A549 (cell line): Measurements from ENCODE around the gene XCL1. TPM values are rescaled to one million over a fixed set of nuclear protein-coding genes. Genes with fewer than 3 reads are reported as not detected.
"Not testable (repeated sequence)": the region's sequence is repeated elsewhere in the genome, so short reads cannot be mapped to it uniquely, and the experiment has no call there.

Experiments
- ATAC-seq, 2 experiments: fragments of 200-7000 bp in 1 of 2; fragments of >200 bp in 1 of 2; cut with Nextera tagmentation in 1 of 2; cut with Tn5 transposase in 1 of 2; 3 replicates each; pipeline versions ENCODE4 v1.8.0 to v1.9.1; 2018 to 2020; ENCODE audit warnings: mild to moderate bottlenecking in 1 of 2, moderate library complexity in 1 of 2
- CTCF ChIA-PET: fragments of 300-600 bp; sonication (Branson Sonifier 250); formaldehyde crosslinking; extraction: SDS; loops from one replicate; lab custom pipeline; 2021; ENCODE audit warnings: antibody characterized with exemption, inconsistent platforms; lab: Yijun Ruan, JAX
- POLR2A ChIA-PET: fragments of 350-600 bp; formaldehyde crosslinking; extraction: SDS; loops from one replicate; lab custom pipeline; 2021; ENCODE audit warnings: antibody characterized with exemption, inconsistent platforms; lab: Yijun Ruan, JAX
- DNase-seq, 2 experiments: peaks; one replicate each; pipeline versions ENCODE4 v3.0.0 to v3.0.0-alpha.2; 2011 to 2016; ENCODE audit warnings: low read depth in 1 of 2, low spot score in 1 of 2
- FAIRE-seq: peaks from 2 replicates; lab custom pipeline; 2011; peaks lifted over from hg19 to GRCh38; lab: Jason Lieb, UNC
- H3K27ac ChIP-seq, 2 experiments: fragments of >200 bp; sonication (Bioruptor Twin); formaldehyde crosslinking; 3 replicates each; pipeline ENCODE4 v1.5.1; 2016 to 2017
- H3K4me1 ChIP-seq: fragments of >200 bp; sonication (Bioruptor Twin); formaldehyde crosslinking; 3 replicates; pipeline ENCODE4 v1.6.1; 2016
- H3K4me2 ChIP-seq: fragments of >200 bp; sonication (Bioruptor Twin); formaldehyde crosslinking; 3 replicates; pipeline ENCODE4 v1.6.1; 2016
- H3K4me3 ChIP-seq: fragments of >200 bp; sonication (Bioruptor Twin); formaldehyde crosslinking; 3 replicates; pipeline ENCODE4 v1.5.1; 2016
- H3K9me3 ChIP-seq: fragments of >200 bp; sonication (Bioruptor Twin); formaldehyde crosslinking; 3 replicates; pipeline ENCODE4 v1.6.1; 2016
- CBX2 ChIP-seq: fragments of 200-600 bp; sonication (generic); IDR thresholded peaks from 2 replicates; pipeline ENCODE4 v1.6.1; 2016; ENCODE audit warnings: low read depth, mild to moderate bottlenecking, borderline replicate concordance
- CHD2 ChIP-seq: fragments of 150-350 bp; IDR thresholded peaks from 2 replicates; pipeline ENCODE4 v1.6.1; 2014; ENCODE audit warnings: low read length; ENCODE audit not compliant: partially characterized antibody
- EHF ChIP-seq: fragments of 250-450 bp; sonication (Bioruptor Pico); IDR thresholded peaks from 2 replicates; pipeline ENCODE4 v1.5.0; 2020; ENCODE audit warnings: mild to moderate bottlenecking
- EHMT2 ChIP-seq: fragments of 200-600 bp; sonication (generic); IDR thresholded peaks from 2 replicates; pipeline ENCODE4 v1.6.1; 2016; ENCODE audit warnings: antibody characterized with exemption, low read depth, mild to moderate bottlenecking, moderate library complexity
- FOXS1 ChIP-seq: fragments of 250-450 bp; sonication (Bioruptor Pico); IDR thresholded peaks from 2 replicates; pipeline ENCODE4 v1.5.0; 2020; ENCODE audit warnings: mild to moderate bottlenecking, moderate library complexity
- HDAC2 ChIP-seq: fragments of 200-600 bp; sonication (generic); IDR thresholded peaks from 2 replicates; pipeline ENCODE4 v1.6.1; 2016
- KDM5A ChIP-seq: fragments of 200-600 bp; sonication (generic); IDR thresholded peaks from 2 replicates; pipeline ENCODE4 v1.6.1; 2016; ENCODE audit warnings: antibody characterized with exemption, mild to moderate bottlenecking
- MAFK ChIP-seq: fragments of 450-650 bp; IDR thresholded peaks from 2 replicates; pipeline ENCODE4 v1.6.1; 2014; ENCODE audit not compliant: partially characterized antibody
- MYC ChIP-seq: IDR thresholded peaks from 2 replicates; pipeline ENCODE4 v1.6.1; 2012; ENCODE audit warnings: mild to moderate bottlenecking, inconsistent platforms, low read length, improper control_type of control experiment, borderline replicate concordance
- NR3C1 ChIP-seq: fragments of >200 bp; sonication (Bioruptor Twin); formaldehyde crosslinking; IDR thresholded peaks from 3 replicates; pipeline ENCODE4 v1.6.1; 2017
- TP53 ChIP-seq: fragments of 250-450 bp; sonication (Bioruptor Pico); IDR thresholded peaks from 2 replicates; pipeline ENCODE4 v1.5.0; 2021; ENCODE audit warnings: mild to moderate bottlenecking, moderate library complexity
- ZC3H11A ChIP-seq: fragments of 450-650 bp; IDR thresholded peaks from 2 replicates; pipeline ENCODE4 v1.6.1; 2014; ENCODE audit warnings: antibody characterized with exemption, mild to moderate bottlenecking
- ZNF302 ChIP-seq: fragments of 250-450 bp; sonication (Bioruptor Pico); IDR thresholded peaks from 2 replicates; pipeline ENCODE4 v1.9.0; 2021; ENCODE audit warnings: inconsistent platforms, mild to moderate bottlenecking, moderate library complexity
- WGBS: methylation state at CpG from one replicate; pipeline ENCODE4 v1.1.6; 2017; ENCODE audit errors: missing lambda C conversion rate; 5-methylcytosine and 5-hydroxymethylcytosine counted together
- polyA minus RNA-seq: library from RNA; depleted of rRNA, polyadenylated mRNA; stranded (reverse); fragments of >200 nt; gene quantifications from 2 replicates; pipeline ENCODE4 v1.2.3, GENCODE V29; 2011; rRNA and poly(A)+ RNA removed
- polyA plus RNA-seq, 4 experiments: library from polyadenylated mRNA; depleted of rRNA in 3 of 4; stranded (reverse); fragments of >200 nt; fragmentation: RNase III in 1 of 4; extraction: RNeasy Plus Mini Kit Qiagen cat#74134 plus additional on column Dnase treatment in 1 of 4; gene quantifications; 2 replicates in 3 of 4; 3 replicates in 1 of 4; pipeline ENCODE4 v1.2.3, GENCODE V29; 2011 to 2017
- TF ChIP-seq, protein P1 (sequence below): fragments of 200-600 bp; sonication (generic); IDR thresholded peaks from 2 replicates; pipeline ENCODE4 v1.6.1; 2016; ENCODE audit warnings: antibody characterized with exemption, mild to moderate bottlenecking, moderate library complexity
- TF ChIP-seq, protein P2 (sequence below): fragments of 450-650 bp; IDR thresholded peaks from 2 replicates; pipeline ENCODE4 v1.6.1; 2014; ENCODE audit warnings: antibody characterized with exemption
- TF ChIP-seq, protein P3 (sequence below): fragments of >200 bp; sonication (Bioruptor Twin); formaldehyde crosslinking; IDR thresholded peaks from 2 replicates; pipeline ENCODE4 v1.6.1; 2016
- TF ChIP-seq, protein P4 (sequence below): fragments of 150-350 bp; IDR thresholded peaks from 2 replicates; pipeline ENCODE4 v1.6.1; 2014; ENCODE audit warnings: low read depth, mild to moderate bottlenecking, low read length

The XCL1 gene, protein sequence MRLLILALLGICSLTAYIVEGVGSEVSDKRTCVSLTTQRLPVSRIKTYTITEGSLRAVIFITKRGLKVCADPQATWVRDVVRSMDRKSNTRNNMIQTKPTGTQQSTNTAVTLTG
- not detected in 2 replicates for polyA plus RNA-seq (2011; rRNA removed)
- polyA plus RNA-seq (2012; cell fraction: cytosol; rRNA removed), result not detected in 2 replicates
- polyA plus RNA-seq (2012; cell fraction: nucleus; rRNA removed), result 0.04 TPM in 1 of 2 replicates, not detected in the other
- polyA plus RNA-seq (2017; fragmentation: RNase III; extraction: RNeasy Plus Mini Kit Qiagen cat#74134 plus additional on column Dnase treatment), result not detected in 3 replicates
- not detected in 2 replicates for polyA minus RNA-seq

DNA sequence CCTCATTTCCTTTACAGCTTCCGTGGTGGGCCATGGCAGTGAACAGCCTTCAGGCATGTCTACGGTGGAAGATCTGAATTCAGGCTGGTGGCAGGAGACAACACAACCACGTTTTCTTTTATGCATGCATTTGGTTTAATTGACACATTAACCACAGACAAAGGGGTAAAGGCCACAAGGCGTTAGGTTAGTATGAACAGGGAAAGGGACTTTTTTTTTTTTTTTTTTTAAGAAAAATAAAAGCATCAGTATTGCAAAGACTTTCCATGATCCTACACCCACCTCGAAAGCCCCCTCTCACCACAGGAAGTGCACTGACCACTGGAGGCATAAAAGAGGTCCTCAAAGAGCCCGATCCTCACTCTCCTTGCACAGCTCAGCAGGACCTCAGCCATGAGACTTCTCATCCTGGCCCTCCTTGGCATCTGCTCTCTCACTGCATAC, at the start of gene XCL1:
XCL1 (plus strand) TSS at position 361 of the 444 bp plus-strand sequence; CDS start at position 394, 33 bp downstream.
- CTCF ChIA-PET, H3K9me3 ChIP-seq, POLR2A ChIA-PET, H3K4me1 ChIP-seq, FAIRE-seq, H3K4me3 ChIP-seq, ATAC-seq, H3K27ac ChIP-seq, DNase-seq, H3K4me2 ChIP-seq: not testable (repeated sequence)
- 40% methylated on average over 4 of the region's 6 CpGs for WGBS

DNA sequence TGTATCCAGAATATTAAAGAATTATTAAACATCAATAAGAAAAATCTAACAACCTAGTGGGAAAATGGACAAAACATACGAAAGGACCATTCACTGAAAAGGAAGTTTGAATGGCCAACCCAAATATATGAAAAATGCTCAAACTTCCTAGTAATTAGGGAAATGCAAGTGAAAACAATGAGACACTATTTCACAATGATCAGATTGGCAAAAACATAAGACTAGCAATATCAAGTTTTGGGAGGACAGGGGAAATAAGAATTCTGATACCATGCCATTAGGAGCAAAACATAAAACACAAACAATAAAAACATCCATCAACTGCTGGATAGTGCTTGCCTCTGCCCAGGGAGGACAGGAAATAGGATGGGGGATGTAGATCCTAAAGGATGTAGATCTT, 46.9 kb upstream of the XCL1 start:
- 80% methylated on average over 1 of the region's 1 CpG for WGBS
- H3K9me3 ChIP-seq, result no peaks in the 10 kb centered on the region
- no peak overlapping the region for H3K27ac ChIP-seq
- ATAC-seq (no peak), FAIRE-seq (peak; percentile 13), DNase-seq (no peak)
- POLR2A ChIA-PET, result no interaction called here
- H3K4me2 ChIP-seq, result no peak overlapping the region
- no peak overlapping the region for H3K4me3 ChIP-seq
- CTCF ChIA-PET, result no interaction called here
- no peaks in the 10 kb centered on the region for H3K4me1 ChIP-seq
- TF ChIP-seq KDM5A (no peak), EHMT2 (no peak), CBX2 (no peak)
- TF ChIP-seq, protein P1, sequence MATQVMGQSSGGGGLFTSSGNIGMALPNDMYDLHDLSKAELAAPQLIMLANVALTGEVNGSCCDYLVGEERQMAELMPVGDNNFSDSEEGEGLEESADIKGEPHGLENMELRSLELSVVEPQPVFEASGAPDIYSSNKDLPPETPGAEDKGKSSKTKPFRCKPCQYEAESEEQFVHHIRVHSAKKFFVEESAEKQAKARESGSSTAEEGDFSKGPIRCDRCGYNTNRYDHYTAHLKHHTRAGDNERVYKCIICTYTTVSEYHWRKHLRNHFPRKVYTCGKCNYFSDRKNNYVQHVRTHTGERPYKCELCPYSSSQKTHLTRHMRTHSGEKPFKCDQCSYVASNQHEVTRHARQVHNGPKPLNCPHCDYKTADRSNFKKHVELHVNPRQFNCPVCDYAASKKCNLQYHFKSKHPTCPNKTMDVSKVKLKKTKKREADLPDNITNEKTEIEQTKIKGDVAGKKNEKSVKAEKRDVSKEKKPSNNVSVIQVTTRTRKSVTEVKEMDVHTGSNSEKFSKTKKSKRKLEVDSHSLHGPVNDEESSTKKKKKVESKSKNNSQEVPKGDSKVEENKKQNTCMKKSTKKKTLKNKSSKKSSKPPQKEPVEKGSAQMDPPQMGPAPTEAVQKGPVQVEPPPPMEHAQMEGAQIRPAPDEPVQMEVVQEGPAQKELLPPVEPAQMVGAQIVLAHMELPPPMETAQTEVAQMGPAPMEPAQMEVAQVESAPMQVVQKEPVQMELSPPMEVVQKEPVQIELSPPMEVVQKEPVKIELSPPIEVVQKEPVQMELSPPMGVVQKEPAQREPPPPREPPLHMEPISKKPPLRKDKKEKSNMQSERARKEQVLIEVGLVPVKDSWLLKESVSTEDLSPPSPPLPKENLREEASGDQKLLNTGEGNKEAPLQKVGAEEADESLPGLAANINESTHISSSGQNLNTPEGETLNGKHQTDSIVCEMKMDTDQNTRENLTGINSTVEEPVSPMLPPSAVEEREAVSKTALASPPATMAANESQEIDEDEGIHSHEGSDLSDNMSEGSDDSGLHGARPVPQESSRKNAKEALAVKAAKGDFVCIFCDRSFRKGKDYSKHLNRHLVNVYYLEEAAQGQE, result no peak

DNA sequence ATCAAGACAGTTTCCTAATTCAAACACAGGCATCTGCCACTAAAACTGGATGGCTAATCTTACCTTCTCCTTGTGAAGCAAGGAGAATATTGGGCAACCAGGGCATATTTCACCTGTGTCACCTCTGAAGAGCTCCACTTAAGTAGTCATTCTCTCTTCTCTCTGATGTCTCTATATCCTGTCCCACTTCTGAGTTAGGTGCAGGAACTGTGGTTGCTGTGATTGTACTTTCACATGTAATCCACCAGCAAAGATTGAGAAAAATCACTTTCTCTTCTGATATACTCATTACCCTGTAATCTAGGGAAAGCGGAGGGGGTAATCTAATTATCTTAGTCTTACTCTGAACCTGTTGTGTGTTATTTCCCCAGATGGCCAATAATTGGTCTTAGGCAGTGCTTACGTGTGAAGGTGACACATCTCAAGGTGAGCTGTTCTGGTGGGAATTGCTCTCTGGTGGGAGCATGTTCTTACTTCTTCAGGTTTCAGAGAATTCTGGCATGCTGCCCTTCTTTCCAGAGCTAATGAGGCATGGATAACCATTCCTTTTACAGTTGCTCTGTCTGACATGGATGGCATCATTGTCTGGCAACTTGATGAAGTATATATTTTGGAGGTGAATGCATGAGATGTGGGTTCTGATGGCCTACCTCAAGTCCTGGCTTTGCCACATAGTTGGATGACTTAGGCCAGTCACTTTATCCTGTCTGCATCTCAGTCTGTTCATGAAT, 44.6 kb upstream of the XCL1 start:
- no peak overlapping the region for H3K4me3 ChIP-seq
- TF ChIP-seq TP53 (CRISPR knock-in tag), result no peak
- no peak for TF ChIP-seq FOXS1
- TF ChIP-seq, protein P2, sequence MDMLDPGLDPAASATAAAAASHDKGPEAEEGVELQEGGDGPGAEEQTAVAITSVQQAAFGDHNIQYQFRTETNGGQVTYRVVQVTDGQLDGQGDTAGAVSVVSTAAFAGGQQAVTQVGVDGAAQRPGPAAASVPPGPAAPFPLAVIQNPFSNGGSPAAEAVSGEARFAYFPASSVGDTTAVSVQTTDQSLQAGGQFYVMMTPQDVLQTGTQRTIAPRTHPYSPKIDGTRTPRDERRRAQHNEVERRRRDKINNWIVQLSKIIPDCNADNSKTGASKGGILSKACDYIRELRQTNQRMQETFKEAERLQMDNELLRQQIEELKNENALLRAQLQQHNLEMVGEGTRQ, result no peak
- no peak for TF ChIP-seq ZC3H11A
- no peak for TF ChIP-seq CBX2
- no peak for TF ChIP-seq CHD2
- no peak for TF ChIP-seq MAFK
- TF ChIP-seq, protein P3, sequence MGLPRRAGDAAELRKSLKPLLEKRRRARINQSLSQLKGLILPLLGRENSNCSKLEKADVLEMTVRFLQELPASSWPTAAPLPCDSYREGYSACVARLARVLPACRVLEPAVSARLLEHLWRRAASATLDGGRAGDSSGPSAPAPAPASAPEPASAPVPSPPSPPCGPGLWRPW, result no peak
- TF ChIP-seq HDAC2, result no peak
- no peak for TF ChIP-seq EHMT2
- no peak for TF ChIP-seq NR3C1
- TF ChIP-seq MYC, result no peak
- no peak for TF ChIP-seq ZNF302 (CRISPR knock-in tag)
- TF ChIP-seq EHF (CRISPR knock-in tag), result no peak
- TF ChIP-seq, protein P4, sequence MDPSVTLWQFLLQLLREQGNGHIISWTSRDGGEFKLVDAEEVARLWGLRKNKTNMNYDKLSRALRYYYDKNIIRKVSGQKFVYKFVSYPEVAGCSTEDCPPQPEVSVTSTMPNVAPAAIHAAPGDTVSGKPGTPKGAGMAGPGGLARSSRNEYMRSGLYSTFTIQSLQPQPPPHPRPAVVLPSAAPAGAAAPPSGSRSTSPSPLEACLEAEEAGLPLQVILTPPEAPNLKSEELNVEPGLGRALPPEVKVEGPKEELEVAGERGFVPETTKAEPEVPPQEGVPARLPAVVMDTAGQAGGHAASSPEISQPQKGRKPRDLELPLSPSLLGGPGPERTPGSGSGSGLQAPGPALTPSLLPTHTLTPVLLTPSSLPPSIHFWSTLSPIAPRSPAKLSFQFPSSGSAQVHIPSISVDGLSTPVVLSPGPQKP, result no peak
- TF ChIP-seq, all 56 proteins: peak for 0
- 93% methylated on average over 2 of the region's 2 CpGs for WGBS
- no peaks in the 10 kb centered on the region for H3K4me1 ChIP-seq
- CTCF ChIA-PET, result no interaction called here
- FAIRE-seq (no peak), ATAC-seq (no peak), DNase-seq (no peak)
- no peak overlapping the region for H3K4me2 ChIP-seq
- no peaks in the 10 kb centered on the region for H3K9me3 ChIP-seq
- H3K27ac ChIP-seq, result no peak overlapping the region
- POLR2A ChIA-PET, result no interaction called here
